K562 (cell line): ENCODE data around the gene TRIM27. TPM values are rescaled to one million over a fixed set of nuclear protein-coding genes. Genes with fewer than 3 reads are reported as not detected.

Experiments
- ATAC-seq: fragments of 200-7000 bp; cut with Tn5 transposase; 3 replicates; pipeline ENCODE4 v1.9.1; 2020; ENCODE audit warnings: moderate library complexity
- BruUV-seq: library from RNA; stranded (reverse); fragments of 400-500 nt; replicated peaks from 2 replicates; lab custom pipeline; 2021; lab: Mats Ljungman, UMichigan
- CTCF ChIA-PET: fragments of 300-600 bp; formaldehyde crosslinking; extraction: SDS; loops from one replicate; lab custom pipeline; 2021; ENCODE audit warnings: low intra/inter-chr PET ratio; lab: Yijun Ruan, JAX
- POLR2A ChIA-PET: fragments of 300-600, 350-650 bp; sonication (Branson Sonifier 250); formaldehyde crosslinking; extraction: SDS; loops from one replicate; lab custom pipeline; 2021; ENCODE audit warnings: antibody characterized with exemption, inconsistent platforms; lab: Yijun Ruan, JAX
- DNase-seq, 4 experiments: peaks; one replicate each; pipeline versions ENCODE4 v3.0.0 to v3.0.0-alpha.2; 2011 to 2018; ENCODE audit warnings: low spot score in 3 of 4, mixed read lengths in 3 of 4; ENCODE audit errors: extremely low read depth in 1 of 4
- FAIRE-seq: peaks from 2 replicates; lab custom pipeline; 2011; peaks lifted over from hg19 to GRCh38; lab: Jason Lieb, UNC
- H2AFZ ChIP-seq: 2 replicates; pipeline ENCODE4 v1.6.0; 2011; ENCODE audit warnings: low read depth, low read length, control low read depth, inconsistent platforms
- H3K27ac ChIP-seq: fragments of 200-600 bp; 3 replicates; pipeline ENCODE4 v1.8.0; 2011; ENCODE audit warnings: low read depth, mild to moderate bottlenecking, control low read depth, inconsistent platforms, low read length, moderate library complexity, mixed read lengths; ENCODE audit errors: extremely low read depth
- H3K27me3 ChIP-seq, 2 experiments: fragments of 300-600 bp in 1 of 2; 2 replicates in 1 of 2; 3 replicates in 1 of 2; pipeline versions ENCODE4 v1.6.0 to v1.8.0; 2011; ENCODE audit warnings: inconsistent platforms in 2 of 2, low read length in 2 of 2, mild to moderate bottlenecking in 1 of 2, mixed read lengths in 1 of 2, moderate library complexity in 1 of 2; ENCODE audit not compliant: control insufficient read depth in 2 of 2, insufficient read depth in 2 of 2
- H3K36me3 ChIP-seq: fragments of 300-600 bp; 3 replicates; pipeline ENCODE4 v1.8.0; 2011; ENCODE audit warnings: mild to moderate bottlenecking, low read length, inconsistent platforms; ENCODE audit not compliant: control insufficient read depth, insufficient read depth
- H3K4me1 ChIP-seq, 2 experiments: fragments of 200-600 bp in 1 of 2; replicated peaks in 1 of 2; 2 replicates in 1 of 2; 3 replicates in 1 of 2; pipeline versions ENCODE4 v1.5.1 to v1.8.0; 2011; ENCODE audit warnings: inconsistent platforms in 2 of 2, low read length in 2 of 2, mild to moderate bottlenecking in 1 of 2, mixed read lengths in 1 of 2, moderate library complexity in 1 of 2; ENCODE audit not compliant: control insufficient read depth in 2 of 2, insufficient read depth in 2 of 2
- H3K4me2 ChIP-seq: 2 replicates; pipeline ENCODE4 v1.6.1; 2011; ENCODE audit warnings: low read length, control low read depth, inconsistent platforms, mixed read lengths; ENCODE audit not compliant: insufficient read depth
- H3K4me3 ChIP-seq: fragments of 200-600 bp; sonication (generic), shearing (Covaris generic); 2 replicates; pipeline ENCODE4 v1.5.1; 2016; ENCODE audit warnings: control low read depth, inconsistent platforms
- H3K79me2 ChIP-seq: fragments of 200-600 bp; 3 replicates; pipeline ENCODE4 v1.8.0; 2011; ENCODE audit warnings: low read length, inconsistent platforms; ENCODE audit not compliant: control insufficient read depth, insufficient read depth
- H3K9ac ChIP-seq, 2 experiments: 2 replicates each; pipeline versions ENCODE4 v1.6.0 to v1.6.1; 2011; ENCODE audit warnings: low read depth in 2 of 2, low read length in 2 of 2, control low read depth in 1 of 2, inconsistent platforms in 1 of 2, mild to moderate bottlenecking in 1 of 2, mixed read lengths in 1 of 2; ENCODE audit not compliant: insufficient read depth in 1 of 2
- H3K9me1 ChIP-seq: one replicate; pipeline ENCODE4 v1.6.0; 2011; ENCODE audit warnings: inconsistent platforms, mild to moderate bottlenecking, low read length, moderate library complexity; ENCODE audit not compliant: control insufficient read depth, insufficient read depth
- H3K9me3 ChIP-seq: replicated peaks from 2 replicates; pipeline ENCODE4 v1.5.1; 2011; ENCODE audit warnings: low read depth, low read length, inconsistent platforms; ENCODE audit not compliant: control insufficient read depth, insufficient read depth
- H4K20me1 ChIP-seq: replicated peaks from 2 replicates; pipeline ENCODE4 v1.6.1; 2011; ENCODE audit warnings: low read length, inconsistent platforms, mixed read lengths; ENCODE audit not compliant: control insufficient read depth, insufficient read depth
- CEBPG ChIP-seq, 3 experiments: fragments of 200-800 bp in 1 of 3; sonication (Bioruptor generic) in 1 of 3; sonication (generic) in 1 of 3; formaldehyde crosslinking in 1 of 3; IDR thresholded peaks in 2 of 3; conservative IDR thresholded peaks in 1 of 3; 2 replicates each; pipeline versions ENCODE4 v1.6.1 to v1.8.0; 2016 to 2022; ENCODE audit warnings: missing compliant biosample characterization in 2 of 3, missing genetic modification characterization in 2 of 3, mild to moderate bottlenecking in 1 of 3, missing genetic modification reagents in 1 of 3
- HDAC1 ChIP-seq, 2 experiments: fragments of 450-650 bp; IDR thresholded peaks; 2 replicates each; pipeline ENCODE4 v1.6.1; 2016 to 2017; ENCODE audit warnings: inconsistent platforms in 1 of 2, mild to moderate bottlenecking in 1 of 2, moderate library complexity in 1 of 2
- HEY1 ChIP-seq: fragments of 250-450 bp; sonication (Bioruptor Pico); IDR thresholded peaks from 2 replicates; pipeline ENCODE4 v1.5.0; 2020; ENCODE audit warnings: mild to moderate bottlenecking, moderate library complexity, borderline replicate concordance
- MECOM ChIP-seq: fragments of 250-450 bp; sonication (Bioruptor Pico); IDR thresholded peaks from 2 replicates; pipeline ENCODE4 v1.8.0; 2022; ENCODE audit warnings: inconsistent platforms
- MTA1 ChIP-seq: fragments of 450-650 bp; IDR thresholded peaks from 2 replicates; pipeline ENCODE4 v1.6.1; 2017; ENCODE audit warnings: borderline replicate concordance
- MYC ChIP-seq, 2 experiments: fragments of 250-450 bp in 1 of 2; sonication (Bioruptor Pico) in 1 of 2; IDR thresholded peaks; 2 replicates each; pipeline versions ENCODE4 v1.5.1 to v1.6.1; 2012 to 2021; ENCODE audit warnings: low read depth in 2 of 2, borderline replicate concordance in 1 of 2, improper control_type of control experiment in 1 of 2, low read length in 1 of 2, mild to moderate bottlenecking in 1 of 2, moderate library complexity in 1 of 2
- TEAD4 ChIP-seq, 2 experiments: sonication (generic) in 1 of 2; formaldehyde crosslinking in 1 of 2; IDR thresholded peaks; 2 replicates each; pipeline versions ENCODE4 v1.6.1 to v1.8.0; 2012 to 2022; ENCODE audit warnings: borderline replicate concordance in 1 of 2, inconsistent platforms in 1 of 2, low read length in 1 of 2, mild to moderate bottlenecking in 1 of 2, missing genetic modification reagents in 1 of 2
- ZNF764 ChIP-seq: fragments of 250-450 bp; sonication (Bioruptor Pico); IDR thresholded peaks from 2 replicates; pipeline ENCODE4 v1.4.0; 2020; ENCODE audit warnings: low read depth, mild to moderate bottlenecking, moderate library complexity
- WGBS: fragments of 100-300 bp; shearing (Covaris generic); methylation state at CpG from one replicate; pipeline ENCODE4 v1.1.6; 2016; ENCODE audit warnings: low coverage, mixed read lengths; ENCODE audit not compliant: insufficient coverage; ENCODE audit errors: missing lambda C conversion rate; 5-methylcytosine and 5-hydroxymethylcytosine counted together
- in situ Hi-C: fragments of 300-500 bp; cut with MboI; formaldehyde crosslinking; loops from 4 replicates; pipeline ENCODE4 v1.15.0; 2018; ENCODE audit warnings: inconsistent platforms, mixed read lengths
- intact Hi-C: fragments of 100-400 bp; cut with micrococcal nuclease; formaldehyde crosslinking; loops from 2 replicates; pipeline ENCODE4 v1.14.2; 2022
- polyA plus RNA-seq, 8 experiments: library from polyadenylated mRNA; depleted of rRNA in 4 of 8; stranded (reverse) in 5 of 8; unstranded in 3 of 8; fragments of >200 nt; fragmentation: Nextera tagmentation in 2 of 8; fragmentation: Illumina TruSeq in 1 of 8; extraction: Ambion mirVana in 2 of 8; extraction: Trizol in 1 of 8; gene quantifications; 2 replicates each; pipeline versions ENCODE4 v1.2.1 to v1.2.3, GENCODE V29; 2011 to 2014; ENCODE audit warnings: inconsistent platforms in 1 of 8, missing spikeins in 1 of 8
- total RNA-seq, 7 experiments: library from RNA; depleted of rRNA in 6 of 7; stranded (reverse); fragments of >200 nt in 6 of 7; fragmentation: Illumina TruSeq in 2 of 7; extraction: Trizol in 2 of 7; gene quantifications; 2 replicates each; pipeline versions ENCODE4 v1.2.1 to v1.2.3, GENCODE V29; 2011 to 2021; ENCODE audit warnings: low replicate concordance in 1 of 7
- TF ChIP-seq, protein P1 (sequence below), 2 experiments: fragments of 450-650 bp in 1 of 2; IDR thresholded peaks; 2 replicates each; pipeline ENCODE4 v1.6.1; 2011 to 2017; ENCODE audit warnings: low read depth in 2 of 2, antibody characterized with exemption in 1 of 2, borderline replicate concordance in 1 of 2, low read length in 1 of 2, mild to moderate bottlenecking in 1 of 2, mixed read lengths in 1 of 2; ENCODE audit not compliant: control insufficient read depth in 1 of 2
- TF ChIP-seq, protein P2 (sequence below): fragments of 250-450 bp; sonication (Bioruptor Pico); IDR thresholded peaks from 2 replicates; pipeline ENCODE4 v1.4.0; 2020; ENCODE audit warnings: mild to moderate bottlenecking, moderate library complexity

TRIM27 gene
- total and polyA plus RNA-seq, 9 of the 15 experiments (the other 6 are each of a cell fraction or from before 2014, with no cell fraction given): 37.7 to 235 (median 122) TPM

DNA sequence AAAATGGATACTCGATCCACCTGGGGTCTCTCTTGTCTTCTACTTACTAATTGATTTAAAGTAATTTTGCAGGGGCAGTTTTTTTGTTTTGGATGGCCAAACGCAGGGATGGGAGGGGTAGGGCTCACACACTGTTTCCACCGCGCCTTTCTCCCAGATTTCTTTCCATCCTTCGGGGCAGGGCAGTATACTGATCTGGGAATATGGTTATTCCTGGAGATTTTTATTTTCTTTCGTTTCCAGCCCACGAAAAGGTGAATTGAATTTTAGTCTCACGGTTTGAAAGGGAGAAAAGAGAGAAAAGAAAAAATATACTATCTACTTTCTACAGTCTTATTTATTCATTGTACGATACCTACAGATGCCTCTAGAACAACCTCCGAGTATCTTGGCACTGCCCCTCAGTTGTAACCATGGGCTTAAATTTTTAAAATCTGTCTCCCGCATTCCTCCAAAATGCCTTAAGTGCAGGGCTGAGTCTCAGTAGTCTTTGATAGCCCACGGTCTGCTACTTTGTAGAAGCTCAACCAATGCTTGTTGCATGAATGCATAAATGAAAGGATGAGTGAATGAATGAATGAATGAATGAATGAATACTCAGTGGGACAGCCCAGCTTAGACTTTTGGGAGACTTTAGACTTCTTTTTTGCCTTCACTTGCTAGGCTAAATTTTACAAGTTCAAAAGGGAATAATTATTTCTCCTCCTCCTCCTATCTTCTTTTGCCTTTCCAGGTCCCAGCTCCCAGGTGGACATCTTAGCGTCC lies 18.1 kb upstream of the TRIM27 start:
- Histone ChIP-seq H3K4me3 (peak overlapping the region; percentile 64), H3K36me3 (no peaks in the 10 kb centered on the region), H3K9me1 (no peaks in the 10 kb centered on the region), H3K27me3 (no peaks in the 10 kb centered on the region), H4K20me1 (no peaks in the 10 kb centered on the region), H3K4me1 (peaks cover 3 to 26% of the 10 kb centered on the region in 2 experiments; a peak in 3 of 5 replicates), H3K9me3 (no peaks in the 10 kb centered on the region), H3K9ac (peak overlapping the region; percentile 40 to 94; a peak in 3 of 4 replicates), H3K79me2 (no peaks in the 10 kb centered on the region), H2AFZ (peak overlapping the region; percentile 97), H3K27ac (peak overlapping the region; percentile 91), H3K4me2 (peak overlapping the region; percentile 99)
- FAIRE-seq: no peak
- BruUV-seq: no TSS peak
- intact Hi-C loops (loop anchor here (1.0 to 5.0 kb wide), 11 partner anchors 13 to 690 kb away; partner anchors contain the start of gene GABBR1), in situ Hi-C loops (no loop called here)
- no peak for ATAC-seq
- DNase-seq: peak in 3 of 4 experiments; percentile 60 to 65 (median 60)
- ChIA-PET POLR2A (interaction anchor here (0.9 to 9.9 kb wide), 7 partner anchors 19 to 171 kb away, joined by 3 to 68 read pairs (median 4); partner anchors contain the start of gene TRIM27), CTCF (interaction anchor here (0.8 to 4.1 kb wide), 6 partner anchors 10 to 220 kb away, joined by 3 to 20 read pairs (median 8); no protein-coding TSS in a partner anchor)
- 4% methylated on average over 13 of the region's 13 CpGs for WGBS
- TF ChIP-seq CEBPG (CRISPR knock-in tag; IDR thresholded peaks at IDR 0.05) (no peak), CEBPG (tag; conservative IDR thresholded peaks at IDR 0.05 in 1 of 2, IDR thresholded peaks at IDR 0.05 in 1 of 2) (no peak; a peak in 1 of 4 replicates), HEY1 (CRISPR knock-in tag) (0 out of 2 replicates have a peak, but pooled peaks have one; percentile 14), TEAD4 (IDR thresholded peaks at IDR 0.05; ENCODE audit: low read length) (0 out of 2 replicates have a peak, but pooled peaks have one; percentile 83), TEAD4 (CRISPR knock-in tag; IDR thresholded peaks at IDR 0.05; ENCODE audit: borderline replicate concordance) (no peak), ZNF764 (CRISPR knock-in tag) (no peak; the same call in 1 of the 2 replicates), HDAC1 (IDR thresholded peaks at IDR 0.05) (no peak), MECOM (CRISPR knock-in tag) (no peak), MYC (IDR thresholded peaks at IDR 0.05; ENCODE audit: low read depth, low read length) (0 out of 2 replicates have a peak, but pooled peaks have one; percentile 7), MYC (CRISPR knock-in tag; IDR thresholded peaks at IDR 0.05; ENCODE audit: borderline replicate concordance, low read depth) (no peak), MTA1 (peak; percentile 52; the same call in 1 of the 2 replicates)
- TF ChIP-seq, protein P1, sequence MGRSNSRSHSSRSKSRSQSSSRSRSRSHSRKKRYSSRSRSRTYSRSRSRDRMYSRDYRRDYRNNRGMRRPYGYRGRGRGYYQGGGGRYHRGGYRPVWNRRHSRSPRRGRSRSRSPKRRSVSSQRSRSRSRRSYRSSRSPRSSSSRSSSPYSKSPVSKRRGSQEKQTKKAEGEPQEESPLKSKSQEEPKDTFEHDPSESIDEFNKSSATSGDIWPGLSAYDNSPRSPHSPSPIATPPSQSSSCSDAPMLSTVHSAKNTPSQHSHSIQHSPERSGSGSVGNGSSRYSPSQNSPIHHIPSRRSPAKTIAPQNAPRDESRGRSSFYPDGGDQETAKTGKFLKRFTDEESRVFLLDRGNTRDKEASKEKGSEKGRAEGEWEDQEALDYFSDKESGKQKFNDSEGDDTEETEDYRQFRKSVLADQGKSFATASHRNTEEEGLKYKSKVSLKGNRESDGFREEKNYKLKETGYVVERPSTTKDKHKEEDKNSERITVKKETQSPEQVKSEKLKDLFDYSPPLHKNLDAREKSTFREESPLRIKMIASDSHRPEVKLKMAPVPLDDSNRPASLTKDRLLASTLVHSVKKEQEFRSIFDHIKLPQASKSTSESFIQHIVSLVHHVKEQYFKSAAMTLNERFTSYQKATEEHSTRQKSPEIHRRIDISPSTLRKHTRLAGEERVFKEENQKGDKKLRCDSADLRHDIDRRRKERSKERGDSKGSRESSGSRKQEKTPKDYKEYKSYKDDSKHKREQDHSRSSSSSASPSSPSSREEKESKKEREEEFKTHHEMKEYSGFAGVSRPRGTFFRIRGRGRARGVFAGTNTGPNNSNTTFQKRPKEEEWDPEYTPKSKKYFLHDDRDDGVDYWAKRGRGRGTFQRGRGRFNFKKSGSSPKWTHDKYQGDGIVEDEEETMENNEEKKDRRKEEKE (IDR thresholded peaks at IDR 0.05; ENCODE audit: borderline replicate concordance in 1 of 2, control insufficient read depth in 1 of 2, low read depth in 2 of 2, low read length in 1 of 2): no peak
- TF ChIP-seq, protein P2, sequence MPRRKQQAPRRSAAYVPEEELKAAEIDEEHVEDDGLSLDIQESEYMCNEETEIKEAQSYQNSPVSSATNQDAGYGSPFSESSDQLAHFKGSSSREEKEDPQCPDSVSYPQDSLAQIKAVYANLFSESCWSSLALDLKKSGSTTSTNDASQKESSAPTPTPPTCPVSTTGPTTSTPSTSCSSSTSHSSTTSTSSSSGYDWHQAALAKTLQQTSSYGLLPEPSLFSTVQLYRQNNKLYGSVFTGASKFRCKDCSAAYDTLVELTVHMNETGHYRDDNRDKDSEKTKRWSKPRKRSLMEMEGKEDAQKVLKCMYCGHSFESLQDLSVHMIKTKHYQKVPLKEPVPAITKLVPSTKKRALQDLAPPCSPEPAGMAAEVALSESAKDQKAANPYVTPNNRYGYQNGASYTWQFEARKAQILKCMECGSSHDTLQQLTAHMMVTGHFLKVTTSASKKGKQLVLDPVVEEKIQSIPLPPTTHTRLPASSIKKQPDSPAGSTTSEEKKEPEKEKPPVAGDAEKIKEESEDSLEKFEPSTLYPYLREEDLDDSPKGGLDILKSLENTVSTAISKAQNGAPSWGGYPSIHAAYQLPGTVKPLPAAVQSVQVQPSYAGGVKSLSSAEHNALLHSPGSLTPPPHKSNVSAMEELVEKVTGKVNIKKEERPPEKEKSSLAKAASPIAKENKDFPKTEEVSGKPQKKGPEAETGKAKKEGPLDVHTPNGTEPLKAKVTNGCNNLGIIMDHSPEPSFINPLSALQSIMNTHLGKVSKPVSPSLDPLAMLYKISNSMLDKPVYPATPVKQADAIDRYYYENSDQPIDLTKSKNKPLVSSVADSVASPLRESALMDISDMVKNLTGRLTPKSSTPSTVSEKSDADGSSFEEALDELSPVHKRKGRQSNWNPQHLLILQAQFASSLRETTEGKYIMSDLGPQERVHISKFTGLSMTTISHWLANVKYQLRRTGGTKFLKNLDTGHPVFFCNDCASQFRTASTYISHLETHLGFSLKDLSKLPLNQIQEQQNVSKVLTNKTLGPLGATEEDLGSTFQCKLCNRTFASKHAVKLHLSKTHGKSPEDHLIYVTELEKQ (CRISPR knock-in tag): 0 out of 2 replicates have a peak, but pooled peaks have one; percentile 1
